ENCODE measurements around the gene TLR10. TPM values are rescaled to one million over a fixed set of nuclear protein-coding genes. Genes with fewer than 3 reads are reported as not detected.

Gene TLR10
- total and polyA plus RNA-seq, 2 donors (not counting 3 experiments of a cell fraction or from before 2014, with no cell fraction given), result not detected

GRCh38 chr4:38735870-38736269 lies 46.9 kb downstream of the TLR10 start:
- TF ChIP-seq MYC (IDR thresholded peaks at IDR 0.05; ENCODE audit: low read depth, low read length) (no peak), GATA2 (IDR thresholded peaks at IDR 0.05; ENCODE audit: insufficient read depth, insufficient read length, low read depth, low read length) (no peak), EZH2 (IDR thresholded peaks at IDR 0.05; ENCODE audit: borderline replicate concordance, low read depth, low read length, severe bottlenecking) (no peak), FOS (IDR thresholded peaks at IDR 0.05; ENCODE audit: borderline replicate concordance, insufficient read depth, low read length) (no peak), POLR2A (IDR thresholded peaks at IDR 0.05; ENCODE audit: low read depth, low read length) (no peak), POLR2AphosphoS5 (IDR thresholded peaks at IDR 0.05; ENCODE audit: insufficient read depth, low read depth, low read length) (no peak), JUN (IDR thresholded peaks at IDR 0.05; ENCODE audit: borderline replicate concordance, insufficient read depth, insufficient read length, low read depth) (no peak)
- TF ChIP-seq, protein P1, sequence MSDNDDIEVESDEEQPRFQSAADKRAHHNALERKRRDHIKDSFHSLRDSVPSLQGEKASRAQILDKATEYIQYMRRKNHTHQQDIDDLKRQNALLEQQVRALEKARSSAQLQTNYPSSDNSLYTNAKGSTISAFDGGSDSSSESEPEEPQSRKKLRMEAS (IDR thresholded peaks at IDR 0.05; ENCODE audit: insufficient read depth, insufficient read length), result no peak
- TF ChIP-seq, protein P2, sequence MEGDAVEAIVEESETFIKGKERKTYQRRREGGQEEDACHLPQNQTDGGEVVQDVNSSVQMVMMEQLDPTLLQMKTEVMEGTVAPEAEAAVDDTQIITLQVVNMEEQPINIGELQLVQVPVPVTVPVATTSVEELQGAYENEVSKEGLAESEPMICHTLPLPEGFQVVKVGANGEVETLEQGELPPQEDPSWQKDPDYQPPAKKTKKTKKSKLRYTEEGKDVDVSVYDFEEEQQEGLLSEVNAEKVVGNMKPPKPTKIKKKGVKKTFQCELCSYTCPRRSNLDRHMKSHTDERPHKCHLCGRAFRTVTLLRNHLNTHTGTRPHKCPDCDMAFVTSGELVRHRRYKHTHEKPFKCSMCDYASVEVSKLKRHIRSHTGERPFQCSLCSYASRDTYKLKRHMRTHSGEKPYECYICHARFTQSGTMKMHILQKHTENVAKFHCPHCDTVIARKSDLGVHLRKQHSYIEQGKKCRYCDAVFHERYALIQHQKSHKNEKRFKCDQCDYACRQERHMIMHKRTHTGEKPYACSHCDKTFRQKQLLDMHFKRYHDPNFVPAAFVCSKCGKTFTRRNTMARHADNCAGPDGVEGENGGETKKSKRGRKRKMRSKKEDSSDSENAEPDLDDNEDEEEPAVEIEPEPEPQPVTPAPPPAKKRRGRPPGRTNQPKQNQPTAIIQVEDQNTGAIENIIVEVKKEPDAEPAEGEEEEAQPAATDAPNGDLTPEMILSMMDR (IDR thresholded peaks at IDR 0.05; ENCODE audit: extremely low read depth in 1 of 2, insufficient read depth in 1 of 2, low read depth in 1 of 2, low read length in 2 of 2), result no peak
- H4K20me1 ChIP-seq (replicated peaks; ENCODE audit: control insufficient read depth, extremely low read depth, insufficient read depth, low read length), result no peaks in the 10 kb centered on the region
- intact Hi-C loops (cut with micrococcal nuclease), result loop anchor here (10.0 kb wide), 1 partner anchor 231 kb away; no protein-coding TSS in a partner anchor
- ChIA-PET POLR2A (interaction anchor here (0.6 kb wide), 1 partner anchor 566 kb away, joined by 3 read pairs; no protein-coding TSS in a partner anchor), CTCF (interaction anchor here (1.1 to 2.0 kb wide), 3 partner anchors 416 to 667 kb away, joined by 3 to 14 read pairs (median 8); no protein-coding TSS in a partner anchor)
- DNase-seq (ENCODE audit: low read depth, low spot score) (no peak), FAIRE-seq (no peak)
- H3K79me2 ChIP-seq (ENCODE audit: control insufficient read depth, insufficient read depth, low read length), result no peaks in the 10 kb centered on the region
- no peaks in the 10 kb centered on the region for H3K36me3 ChIP-seq (ENCODE audit: control insufficient read depth in 2 of 2, extremely low read depth in 1 of 2, insufficient read depth in 2 of 2, low read length in 2 of 2)
- H2AFZ ChIP-seq (ENCODE audit: low read depth, low read length), result no peak overlapping the region
- H3K9ac ChIP-seq (replicated peaks; ENCODE audit: extremely low read depth, insufficient read depth, low read length), result no peak overlapping the region
- no peaks in the 10 kb centered on the region for H3K4me1 ChIP-seq (ENCODE audit: control insufficient read depth, extremely low read depth, insufficient read depth, low read length)
- H3K27me3 ChIP-seq (ENCODE audit: control insufficient read depth in 2 of 2, insufficient read depth in 2 of 2, low read length in 2 of 2), result peaks cover 0 to 4% of the 10 kb centered on the region in 2 experiments
- H3K9me3 ChIP-seq (replicated peaks; ENCODE audit: control insufficient read depth, insufficient read depth, low read length), result no peaks in the 10 kb centered on the region
- no TSS peak for BruUV-seq (replicated peaks)
- no peaks in the 10 kb centered on the region for H3K9me1 ChIP-seq (replicated peaks; ENCODE audit: control insufficient read depth, extremely low read depth, insufficient read depth, low read length)
- H3K4me3 ChIP-seq (replicated peaks in 1 of 3; ENCODE audit: insufficient read depth in 1 of 3, low read depth in 1 of 3, low read length in 3 of 3), result no peak overlapping the region
- no peak overlapping the region for H3K4me2 ChIP-seq (ENCODE audit: insufficient read depth, low read length)
- dilution Hi-C loops (cut with MboI; ENCODE audit: extremely low pct_ligation_motif_present, low sequenced_read_pairs), result no loop called here
- H3K27ac ChIP-seq (ENCODE audit: insufficient read depth, low read depth, low read length), result no peak overlapping the region

Measured in endothelial cell of umbilical vein (primary cell).